GM12878 (cell line): ENCODE data around the gene MRNIP.

ENCODE experiments used
- BCLAF1 ChIP-seq: fragments of 450-650 bp; IDR thresholded peaks from 2 replicates; pipeline ENCODE4 v1.6.1; 2017; ENCODE audit warnings: antibody characterized with exemption, mild to moderate bottlenecking, moderate library complexity
- CTCF ChIP-seq, 3 experiments: IDR thresholded peaks in 2 of 3; conservative IDR thresholded peaks in 1 of 3; 2 replicates each; pipeline ENCODE4 v1.5.1; 2011; ENCODE audit warnings: low read depth in 3 of 3, low read length in 3 of 3, mild to moderate bottlenecking in 3 of 3, control low read depth in 2 of 3, moderate library complexity in 2 of 3, inconsistent platforms in 1 of 3, mixed read lengths in 1 of 3; ENCODE audit not compliant: control insufficient read depth in 2 of 3, insufficient read depth in 1 of 3; ENCODE audit errors: extremely low read depth in 1 of 3
- SREBF1 ChIP-seq: IDR thresholded peaks from 2 replicates; pipeline ENCODE4 v1.6.1; 2012; ENCODE audit warnings: mild to moderate bottlenecking, low read length
- USF2 ChIP-seq: IDR thresholded peaks from 2 replicates; pipeline ENCODE4 v1.6.1; 2011; ENCODE audit warnings: low read depth, low read length, improper control_type of control experiment, borderline replicate concordance

GRCh38 chr5:179833056-179833708, 25.4 kb downstream of the MRNIP start:
- TF ChIP-seq USF2 (no peak), BCLAF1 (no peak), CTCF (IDR thresholded peaks at IDR 0.05 in 2 of 3, conservative IDR thresholded peaks at IDR 0.05 in 1 of 3; ENCODE audit: control insufficient read depth in 2 of 3, extremely low read depth in 1 of 3, insufficient read depth in 1 of 3, low read depth in 3 of 3, low read length in 3 of 3) (no peak), SREBF1 (no peak)
